ENCODE measurements around the gene LIN7B.

- TF ChIP-seq CTCF (IDR thresholded peaks at IDR 0.05; ENCODE audit: low read depth, low read length, missing input control), result no peak
- peak; percentile 1 for TF ChIP-seq NR2F2 (IDR thresholded peaks at IDR 0.05)
- TF ChIP-seq REST (IDR thresholded peaks at IDR 0.05), result peak; percentile 79
- TF ChIP-seq MAX (IDR thresholded peaks at IDR 0.05), result peak; percentile 90
- TF ChIP-seq YY1 (IDR thresholded peaks at IDR 0.05), result peak; percentile 59
- TF ChIP-seq SP1 (IDR thresholded peaks at IDR 0.05), result peak; percentile 76
- TF ChIP-seq JUND (IDR thresholded peaks at IDR 0.05), result peak in 1 of 2 donors; percentile 40
- TF ChIP-seq GABPA (IDR thresholded peaks at IDR 0.05 in 1 of 2, conservative IDR thresholded peaks at IDR 0.05 in 1 of 2), result peak in 1 of 2 donors; percentile 64
- TF ChIP-seq RAD21 (IDR thresholded peaks at IDR 0.05), result peak in 1 of 2 donors; percentile 10
- TF ChIP-seq EGR1 (IDR thresholded peaks at IDR 0.05; ENCODE audit: low read depth in 2 of 2), result peak in 1 of 2 donors; percentile 42
Measured at GRCh38 chr19:49150106-49150943, 36.2 kb downstream of the LIN7B start.

Measured in liver (tissue), 3 donors.